Neural crest cell (in vitro differentiated cells): ENCODE results near the gene FOS. TPM values are rescaled to one million over a fixed set of nuclear protein-coding genes. Genes with fewer than 3 reads are reported as not detected.

ENCODE experiments used
- DNase-seq: peaks from one replicate; pipeline ENCODE4 v3.0.0; 2021; ENCODE audit warnings: low read depth, mixed read lengths, low spot score
- H3K27ac Mint-ChIP-seq: one replicate; pipeline ENCODE4 v1.8.0; 2021; ENCODE audit warnings: mild to moderate bottlenecking, mixed read lengths; ENCODE audit not compliant: unreplicated experiment
- H3K27me3 Mint-ChIP-seq: 2 replicates; pipeline ENCODE4 v1.8.0; 2021; ENCODE audit warnings: low read depth, mild to moderate bottlenecking, mixed read lengths
- H3K36me3 Mint-ChIP-seq: 2 replicates; pipeline ENCODE4 v1.8.0; 2021; ENCODE audit warnings: low read depth, mild to moderate bottlenecking, mixed read lengths
- H3K4me1 Mint-ChIP-seq: 2 replicates; pipeline ENCODE4 v1.8.0; 2021; ENCODE audit warnings: mixed read lengths
- H3K4me3 Mint-ChIP-seq: one replicate; pipeline ENCODE4 v1.8.0; 2021; ENCODE audit warnings: mild to moderate bottlenecking, mixed read lengths
- H3K9me3 Mint-ChIP-seq: 2 replicates; pipeline ENCODE4 v1.8.0; 2021; ENCODE audit warnings: mixed read lengths
- CTCF ChIP-seq: fragments of 200-600 bp; sonication (generic); conservative IDR thresholded peaks from 2 replicates; pipeline ENCODE4 v1.5.0; 2021; ENCODE audit warnings: antibody characterized with exemption, mild to moderate bottlenecking
- total RNA-seq: library from RNA; stranded (reverse); gene quantifications from 2 replicates; pipeline ENCODE4 v1.2.1, GENCODE V29; 2021

Gene FOS
- total RNA-seq, 1 donor from 2014 or later: 3.8 TPM

- Mint-ChIP-seq H3K27me3 (peaks cover 22% of the 10 kb centered on the region), H3K27ac (no peak overlapping the region), H3K9me3 (no peaks in the 10 kb centered on the region), H3K4me1 (peaks cover 24% of the 10 kb centered on the region), H3K36me3 (no peaks in the 10 kb centered on the region), H3K4me3 (peak overlapping the region; percentile 36)
- no peak for DNase-seq
- no peak for TF ChIP-seq CTCF
Measured at GRCh38 chr14:75290851-75291250, 12.2 kb downstream of the FOS start.

- Mint-ChIP-seq H3K9me3 (no peaks in the 10 kb centered on the region), H3K27me3 (peaks cover 22% of the 10 kb centered on the region), H3K4me1 (peaks cover 25% of the 10 kb centered on the region), H3K4me3 (no peak overlapping the region), H3K27ac (no peak overlapping the region), H3K36me3 (no peaks in the 10 kb centered on the region)
- DNase-seq: no peak
- no peak for TF ChIP-seq CTCF
Measured at GRCh38 chr14:75291331-75291730, 12.7 kb downstream of the FOS start.

- H3K9me3 Mint-ChIP-seq: no peaks in the 10 kb centered on the region
- TF ChIP-seq CTCF: no peak
- no peak overlapping the region for H3K27ac Mint-ChIP-seq
Measured at GRCh38 chr14:75292101-75292563, 13.5 kb downstream of the FOS start.

GRCh38 chr14:75292886-75293285 is 14.3 kb downstream of the FOS start:
- TF ChIP-seq CTCF: no peak
- Mint-ChIP-seq H3K36me3 (no peaks in the 10 kb centered on the region), H3K4me1 (peaks cover 25% of the 10 kb centered on the region), H3K27me3 (peaks cover 22% of the 10 kb centered on the region), H3K4me3 (peak overlapping the region; percentile 83), H3K27ac (no peak overlapping the region), H3K9me3 (no peaks in the 10 kb centered on the region)
- DNase-seq: no peak

More at GRCh38 chr14:75292101-75292563, 13.5 kb downstream of the FOS start:
- peaks cover 22% of the 10 kb centered on the region for H3K27me3 Mint-ChIP-seq
- H3K4me3 Mint-ChIP-seq: peak overlapping the region; percentile 27
- peaks cover 25% of the 10 kb centered on the region for H3K4me1 Mint-ChIP-seq
- no peaks in the 10 kb centered on the region for H3K36me3 Mint-ChIP-seq
- no peak for DNase-seq

- peak; percentile 88 for DNase-seq
- Mint-ChIP-seq H3K9me3 (no peaks in the 10 kb centered on the region), H3K27ac (peak overlapping the region; percentile 99), H3K4me3 (peak overlapping the region; percentile 87), H3K36me3 (no peaks in the 10 kb centered on the region), H3K4me1 (peaks cover 25% of the 10 kb centered on the region), H3K27me3 (peaks cover 20% of the 10 kb centered on the region)
- TF ChIP-seq CTCF: no peak
Measured at GRCh38 chr14:75293920-75294648, 15.5 kb downstream of the FOS start.
